ENCODE results near the gene OR11A1.

The OR11A1 gene

DNA sequence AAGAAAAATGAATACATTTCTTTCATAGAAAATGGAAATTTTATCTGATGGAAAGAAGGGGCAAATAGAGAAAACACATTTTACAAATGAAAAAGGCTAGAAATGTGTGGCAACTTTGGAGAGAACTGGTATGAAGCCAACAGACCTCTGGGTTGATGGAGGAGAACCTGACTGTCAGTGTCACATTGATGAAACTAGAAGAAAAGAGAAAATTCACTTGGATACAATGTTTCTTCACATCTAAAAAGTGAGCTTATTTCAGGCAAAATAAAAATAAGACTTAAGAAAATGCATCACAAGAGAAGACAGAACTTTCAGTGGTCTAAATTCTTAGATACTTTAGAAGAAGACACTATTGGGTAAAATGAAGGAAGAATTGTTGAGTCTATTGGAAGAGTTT lies 61.5 kb downstream of the OR11A1 start, which contains the start of gene OR12D2:
TSS of gene OR12D2 (plus strand) at position 301 of the 400 bp plus-strand sequence. CDS start 1,069 bp downstream, outside the sequence.
- DNase-seq = no peak
- Mint-ChIP-seq H3K27ac (no peak within 1 kb of the TSS), H3K27me3 (peaks cover 66% of the 10 kb centered on the region), H3K4me3 (no peak within 1 kb of the TSS), H3K4me1 (ENCODE audit: low read depth) (no peaks in the 10 kb centered on the region), H3K9me3 (no peaks in the 10 kb centered on the region), H3K36me3 (ENCODE audit: low read depth) (no peaks in the 10 kb centered on the region)

DNA sequence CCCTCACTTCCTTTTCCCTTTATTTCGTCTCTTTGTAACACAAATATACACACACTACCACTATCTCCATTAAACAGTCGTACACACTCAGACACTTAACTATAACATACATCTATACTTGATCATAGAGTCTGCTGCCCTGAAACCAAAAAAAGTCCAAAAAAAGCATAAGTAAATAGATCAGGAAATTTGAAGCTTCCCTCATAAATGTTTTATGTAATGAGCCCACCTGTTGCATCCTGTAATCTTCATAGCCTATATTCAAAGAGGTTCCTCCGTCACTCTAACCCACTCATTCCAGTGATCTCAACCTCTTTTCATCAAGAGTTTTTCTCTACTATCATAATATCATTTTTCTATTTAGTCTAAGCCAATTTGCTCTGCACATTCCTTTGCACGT lies 68.3 kb downstream of the OR11A1 start:
- no peak for DNase-seq
- Mint-ChIP-seq H3K27me3 (peaks cover 41% of the 10 kb centered on the region), H3K36me3 (ENCODE audit: low read depth) (no peaks in the 10 kb centered on the region), H3K27ac (no peak overlapping the region), H3K4me1 (ENCODE audit: low read depth) (no peaks in the 10 kb centered on the region), H3K9me3 (no peaks in the 10 kb centered on the region), H3K4me3 (no peak overlapping the region)

- H3K27me3 Mint-ChIP-seq = peaks cover 35% of the 10 kb centered on the region
- no peak overlapping the region for H3K27ac Mint-ChIP-seq
- H3K4me3 Mint-ChIP-seq = no peak overlapping the region
- H3K36me3 Mint-ChIP-seq (ENCODE audit: low read depth) = no peaks in the 10 kb centered on the region
- H3K4me1 Mint-ChIP-seq (ENCODE audit: low read depth) = no peaks in the 10 kb centered on the region
- H3K9me3 Mint-ChIP-seq = no peaks in the 10 kb centered on the region
- DNase-seq = no peak
These were observed 80.9 kb downstream of the OR11A1 start for GRCh38 chr6:29376003-29376402.

All from activated T-cell treated with anti-CD3 and anti-CD28 coated beads, Interleukin-2, amount 50 U/mL, for 24 hours (primary cell).